PC-9 (cell line): ENCODE measurements around the gene ZBTB7C. TPM values are rescaled to one million over a fixed set of nuclear protein-coding genes. Genes with fewer than 3 reads are reported as not detected.

ENCODE experiments used
- BruUV-seq: library from RNA; stranded (reverse); fragments of 400-500 nt; replicated peaks from 2 replicates; lab custom pipeline; 2021; lab: Mats Ljungman, UMichigan
- CTCF ChIA-PET: fragments of 300-600 bp; sonication (Branson Sonifier 250); formaldehyde crosslinking; loops from one replicate; lab custom pipeline; 2022; ENCODE audit warnings: antibody characterized with exemption; lab: Charles Lee
- POLR2A ChIA-PET: fragments of 300-600 bp; sonication (Branson Sonifier 250); formaldehyde crosslinking; loops from one replicate; lab custom pipeline; 2022; ENCODE audit warnings: antibody characterized with exemption; ENCODE audit not compliant: unreplicated experiment; lab: Charles Lee
- DNase-seq, 2 experiments: peaks; one replicate each; pipeline versions ENCODE4 v3.0.0 to v3.0.0-alpha.2; 2015 to 2022; ENCODE audit warnings: mixed read lengths in 1 of 2
- H2AFZ ChIP-seq: fragments of 200-600 bp; sonication (generic); 2 replicates; pipeline ENCODE4 v1.8.1; 2017; ENCODE audit warnings: antibody characterized with exemption
- H3F3A ChIP-seq: fragments of 200-600 bp; sonication (generic); 2 replicates; pipeline ENCODE4 v1.8.1; 2017; ENCODE audit warnings: antibody characterized with exemption, mild to moderate bottlenecking, low read depth; ENCODE audit not compliant: insufficient read depth
- H3K27ac ChIP-seq: fragments of 200-600 bp; sonication (generic); 2 replicates; pipeline ENCODE4 v1.6.1; 2016; ENCODE audit warnings: mixed run types
- H3K27me3 ChIP-seq: fragments of 200-600 bp; sonication (generic); 2 replicates; pipeline ENCODE4 v1.6.1; 2016; ENCODE audit warnings: low read depth, mixed run types; ENCODE audit not compliant: insufficient read depth
- H3K36me3 ChIP-seq: fragments of 200-600 bp; sonication (generic); 2 replicates; pipeline ENCODE4 v1.6.1; 2016; ENCODE audit warnings: low read depth, mixed run types
- H3K4me1 ChIP-seq: fragments of 200-600 bp; sonication (generic); replicated peaks from 2 replicates; pipeline ENCODE4 v1.6.1; 2016; ENCODE audit warnings: mixed run types; ENCODE audit not compliant: insufficient read depth
- H3K4me2 ChIP-seq: fragments of 200-600 bp; sonication (generic); 2 replicates; pipeline ENCODE4 v1.6.1; 2017; ENCODE audit warnings: mixed run types
- H3K4me3 ChIP-seq: fragments of 200-600 bp; sonication (generic); 2 replicates; pipeline ENCODE4 v1.6.1; 2016; ENCODE audit warnings: mixed run types
- H3K79me2 ChIP-seq: fragments of 200-600 bp; sonication (generic); 2 replicates; pipeline ENCODE4 v1.6.1; 2017; ENCODE audit warnings: low read depth, mixed run types
- H3K9me2 ChIP-seq: fragments of 200-600 bp; sonication (generic); 2 replicates; pipeline ENCODE4 v1.8.1; 2017; ENCODE audit warnings: mild to moderate bottlenecking; ENCODE audit not compliant: insufficient read depth
- H3K9me3 ChIP-seq: fragments of 200-600 bp; sonication (generic); 2 replicates; pipeline ENCODE4 v1.8.1; 2016; ENCODE audit warnings: low read depth; ENCODE audit not compliant: insufficient read depth
- H4K20me1 ChIP-seq: fragments of 200-600 bp; sonication (generic); 2 replicates; pipeline ENCODE4 v1.8.1; 2017; ENCODE audit not compliant: insufficient read depth
- EZH2 ChIP-seq: fragments of 200-600 bp; sonication (generic); IDR thresholded peaks from 2 replicates; pipeline ENCODE4 v1.8.0; 2017; ENCODE audit warnings: antibody characterized with exemption, low read depth
- intact Hi-C: fragments of 100-400 bp; cut with micrococcal nuclease; formaldehyde crosslinking; loops from one replicate; pipeline ENCODE4 v1.10.0; 2022; ENCODE audit not compliant: unreplicated experiment
- total RNA-seq: library from RNA; stranded (reverse); gene quantifications from 2 replicates; pipeline ENCODE4 v1.2.3, GENCODE V29; 2021
- TF ChIP-seq, protein P1 (sequence below): fragments of 200-600 bp; sonication (generic); conservative IDR thresholded peaks from 2 replicates; pipeline ENCODE4 v1.6.1; 2017; ENCODE audit warnings: mixed run types, antibody characterized with exemption, mild to moderate bottlenecking, moderate library complexity

ZBTB7C gene
- total RNA-seq, 1 experiment from 2014 or later = not detected

DNA sequence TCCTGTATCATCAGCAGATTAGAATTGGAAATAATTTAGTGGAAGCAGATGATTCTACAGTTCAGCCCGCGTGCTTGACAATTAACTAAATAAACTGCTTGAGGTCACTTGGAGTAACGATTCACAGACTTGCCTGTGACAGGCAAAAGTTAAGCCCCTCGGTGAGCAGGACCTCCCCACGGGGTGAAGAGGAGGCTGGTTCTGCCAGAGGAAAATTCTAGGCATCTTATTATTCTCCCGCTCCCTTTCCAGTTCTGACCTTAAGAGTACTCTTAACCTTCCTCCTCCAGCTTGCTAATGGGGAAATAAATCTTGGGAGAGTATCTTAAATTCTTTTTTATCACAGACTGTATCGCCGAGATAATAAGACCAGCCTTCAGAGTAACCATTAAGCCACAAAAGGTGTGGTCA, 309.0 kb downstream of the ZBTB7C start:
- CTCF ChIA-PET = interaction anchor here (0.6 kb wide), 1 partner anchor 530 kb away, joined by 5 read pairs; no protein-coding TSS in a partner anchor
- H3K27ac ChIP-seq = no peak overlapping the region
- H4K20me1 ChIP-seq = no peaks in the 10 kb centered on the region
- no peaks in the 10 kb centered on the region for H3K36me3 ChIP-seq
- no peak overlapping the region for H3K4me2 ChIP-seq
- H3K79me2 ChIP-seq = no peaks in the 10 kb centered on the region
- H3K4me3 ChIP-seq = no peak overlapping the region
- H3K9me2 ChIP-seq = no peaks in the 10 kb centered on the region
- H3K27me3 ChIP-seq = peaks cover 7% of the 10 kb centered on the region; the same call in 1 of the 2 replicates
- H2AFZ ChIP-seq = no peak overlapping the region
- intact Hi-C loops = no loop called here
- TF ChIP-seq, protein P1, sequence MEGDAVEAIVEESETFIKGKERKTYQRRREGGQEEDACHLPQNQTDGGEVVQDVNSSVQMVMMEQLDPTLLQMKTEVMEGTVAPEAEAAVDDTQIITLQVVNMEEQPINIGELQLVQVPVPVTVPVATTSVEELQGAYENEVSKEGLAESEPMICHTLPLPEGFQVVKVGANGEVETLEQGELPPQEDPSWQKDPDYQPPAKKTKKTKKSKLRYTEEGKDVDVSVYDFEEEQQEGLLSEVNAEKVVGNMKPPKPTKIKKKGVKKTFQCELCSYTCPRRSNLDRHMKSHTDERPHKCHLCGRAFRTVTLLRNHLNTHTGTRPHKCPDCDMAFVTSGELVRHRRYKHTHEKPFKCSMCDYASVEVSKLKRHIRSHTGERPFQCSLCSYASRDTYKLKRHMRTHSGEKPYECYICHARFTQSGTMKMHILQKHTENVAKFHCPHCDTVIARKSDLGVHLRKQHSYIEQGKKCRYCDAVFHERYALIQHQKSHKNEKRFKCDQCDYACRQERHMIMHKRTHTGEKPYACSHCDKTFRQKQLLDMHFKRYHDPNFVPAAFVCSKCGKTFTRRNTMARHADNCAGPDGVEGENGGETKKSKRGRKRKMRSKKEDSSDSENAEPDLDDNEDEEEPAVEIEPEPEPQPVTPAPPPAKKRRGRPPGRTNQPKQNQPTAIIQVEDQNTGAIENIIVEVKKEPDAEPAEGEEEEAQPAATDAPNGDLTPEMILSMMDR = no peak
- TF ChIP-seq EZH2 = no peak
- no peaks in the 10 kb centered on the region for H3K4me1 ChIP-seq
- no peaks in the 10 kb centered on the region for H3K9me3 ChIP-seq
- DNase-seq = no peak
- POLR2A ChIA-PET = no interaction called here
- H3F3A ChIP-seq = no peaks in the 10 kb centered on the region
- no TSS peak for BruUV-seq

GRCh38 chr18:48099481-48100164, 309.6 kb downstream of the ZBTB7C start:
- intact Hi-C loops = no loop called here

GRCh38 chr18:48098538-48098937, 310.6 kb downstream of the ZBTB7C start:
- Histone ChIP-seq H3K9me3 (no peaks in the 10 kb centered on the region), H3K27me3 (no peaks in the 10 kb centered on the region), H3K36me3 (no peaks in the 10 kb centered on the region), H3K4me1 (no peaks in the 10 kb centered on the region), H3K79me2 (no peaks in the 10 kb centered on the region), H3K4me2 (no peak overlapping the region), H3K9me2 (no peaks in the 10 kb centered on the region), H3K4me3 (no peak overlapping the region), H2AFZ (no peak overlapping the region), H3F3A (no peaks in the 10 kb centered on the region), H4K20me1 (no peaks in the 10 kb centered on the region), H3K27ac (no peak overlapping the region)
- ChIA-PET POLR2A (no interaction called here), CTCF (no interaction called here)
- BruUV-seq = no TSS peak
- TF ChIP-seq, protein P1 = no peak
- no peak for TF ChIP-seq EZH2
- intact Hi-C loops = no loop called here
- no peak for DNase-seq

More at GRCh38 chr18:48099481-48100164, 309.6 kb downstream of the ZBTB7C start:
- H3K27ac ChIP-seq = no peak overlapping the region
- H3K9me3 ChIP-seq = no peaks in the 10 kb centered on the region
- CTCF ChIA-PET = interaction anchor here (0.6 kb wide), 1 partner anchor 531 kb away, joined by 5 read pairs; no protein-coding TSS in a partner anchor
- no peak overlapping the region for H3K4me3 ChIP-seq
- no peaks in the 10 kb centered on the region for H3K4me1 ChIP-seq
- no peaks in the 10 kb centered on the region for H3K79me2 ChIP-seq
- H4K20me1 ChIP-seq = no peaks in the 10 kb centered on the region
- no peaks in the 10 kb centered on the region for H3K36me3 ChIP-seq
- POLR2A ChIA-PET = no interaction called here
- peaks cover 5% of the 10 kb centered on the region; the same call in 1 of the 2 replicates for H3K27me3 ChIP-seq
- DNase-seq = no peak
- no peak overlapping the region for H3K4me2 ChIP-seq
- BruUV-seq = no TSS peak
- no peak overlapping the region for H2AFZ ChIP-seq
- TF ChIP-seq, protein P1 = no peak
- no peak for TF ChIP-seq EZH2
- no peaks in the 10 kb centered on the region for H3F3A ChIP-seq
- H3K9me2 ChIP-seq = no peaks in the 10 kb centered on the region
